ENCODE measurements around the gene KCNMA1. TPM values are rescaled to one million over a fixed set of nuclear protein-coding genes. Genes with fewer than 3 reads are reported as not detected.

The KCNMA1 gene
- total RNA-seq, 4 donors from 2014 or later = 10.1 to 32.6 (median 20.1) TPM

DNA sequence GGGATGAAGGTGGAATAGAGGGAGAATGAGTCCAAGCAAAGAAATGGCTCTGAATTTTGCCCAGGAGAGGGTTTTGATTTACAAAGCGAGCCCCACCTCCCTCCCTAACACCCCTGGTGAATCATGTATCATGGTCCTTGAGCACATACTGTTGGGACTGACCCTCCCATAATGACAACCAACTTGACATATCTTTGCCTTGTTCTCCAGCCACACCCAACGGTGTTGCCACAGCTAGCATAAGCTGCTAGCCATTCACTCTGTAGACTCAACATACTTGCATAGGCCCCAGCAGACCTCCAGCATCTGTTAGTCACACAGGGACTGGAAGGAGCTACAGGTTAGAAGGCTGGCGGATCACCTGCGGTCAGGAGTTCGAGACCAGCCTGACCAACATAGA is 538.5 kb downstream of the KCNMA1 start:
- DNase-seq (ENCODE audit: low spot score) = no peak
- no peak for ATAC-seq (ENCODE audit: low FRiP score)
- TF ChIP-seq, protein P1, sequence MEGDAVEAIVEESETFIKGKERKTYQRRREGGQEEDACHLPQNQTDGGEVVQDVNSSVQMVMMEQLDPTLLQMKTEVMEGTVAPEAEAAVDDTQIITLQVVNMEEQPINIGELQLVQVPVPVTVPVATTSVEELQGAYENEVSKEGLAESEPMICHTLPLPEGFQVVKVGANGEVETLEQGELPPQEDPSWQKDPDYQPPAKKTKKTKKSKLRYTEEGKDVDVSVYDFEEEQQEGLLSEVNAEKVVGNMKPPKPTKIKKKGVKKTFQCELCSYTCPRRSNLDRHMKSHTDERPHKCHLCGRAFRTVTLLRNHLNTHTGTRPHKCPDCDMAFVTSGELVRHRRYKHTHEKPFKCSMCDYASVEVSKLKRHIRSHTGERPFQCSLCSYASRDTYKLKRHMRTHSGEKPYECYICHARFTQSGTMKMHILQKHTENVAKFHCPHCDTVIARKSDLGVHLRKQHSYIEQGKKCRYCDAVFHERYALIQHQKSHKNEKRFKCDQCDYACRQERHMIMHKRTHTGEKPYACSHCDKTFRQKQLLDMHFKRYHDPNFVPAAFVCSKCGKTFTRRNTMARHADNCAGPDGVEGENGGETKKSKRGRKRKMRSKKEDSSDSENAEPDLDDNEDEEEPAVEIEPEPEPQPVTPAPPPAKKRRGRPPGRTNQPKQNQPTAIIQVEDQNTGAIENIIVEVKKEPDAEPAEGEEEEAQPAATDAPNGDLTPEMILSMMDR (IDR thresholded peaks at IDR 0.05) = no peak

DNA sequence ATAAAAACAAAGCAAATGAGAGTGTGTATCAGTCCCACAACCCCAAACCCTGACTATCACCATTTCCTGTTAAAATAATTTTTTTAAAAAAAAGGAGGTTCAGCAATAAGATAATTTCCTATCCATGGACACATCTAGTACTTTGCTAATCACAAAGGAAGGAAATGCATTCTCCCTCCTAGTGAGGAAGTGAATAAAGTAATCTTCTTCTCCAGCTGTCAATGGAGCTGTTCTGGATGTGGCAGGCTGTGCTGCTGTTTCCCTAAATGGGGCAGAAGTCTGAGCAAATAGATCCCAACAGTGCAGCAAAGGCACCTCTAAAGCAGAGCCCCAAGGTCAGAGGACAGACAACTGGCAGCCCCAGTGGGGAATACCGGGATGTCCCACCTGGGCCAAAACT is 540.0 kb downstream of the KCNMA1 start:
- no peak for DNase-seq (ENCODE audit: low spot score)
- TF ChIP-seq, protein P1 (IDR thresholded peaks at IDR 0.05) = no peak
- ATAC-seq (ENCODE audit: low FRiP score) = no peak

DNA sequence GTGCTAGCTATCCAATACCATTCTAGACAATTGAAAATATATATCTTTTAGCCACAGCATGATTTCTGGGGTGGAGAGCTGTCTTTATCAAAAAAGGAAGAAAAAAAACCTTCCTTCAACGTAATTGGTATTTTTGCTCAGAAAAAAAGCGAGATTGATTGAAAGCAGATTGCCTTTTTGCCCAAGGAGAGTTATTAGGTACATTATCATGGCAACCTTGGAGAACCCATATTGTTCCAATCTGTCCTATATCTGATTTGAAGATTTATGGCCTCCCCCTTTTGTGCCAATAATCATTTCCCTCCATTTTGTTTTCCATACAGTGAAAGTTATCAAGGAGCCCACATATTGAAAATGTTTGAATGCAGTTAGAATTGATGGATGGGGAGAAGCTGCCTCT is 544.5 kb downstream of the KCNMA1 start:
- TF ChIP-seq, protein P1 (IDR thresholded peaks at IDR 0.05) = no peak

DNA sequence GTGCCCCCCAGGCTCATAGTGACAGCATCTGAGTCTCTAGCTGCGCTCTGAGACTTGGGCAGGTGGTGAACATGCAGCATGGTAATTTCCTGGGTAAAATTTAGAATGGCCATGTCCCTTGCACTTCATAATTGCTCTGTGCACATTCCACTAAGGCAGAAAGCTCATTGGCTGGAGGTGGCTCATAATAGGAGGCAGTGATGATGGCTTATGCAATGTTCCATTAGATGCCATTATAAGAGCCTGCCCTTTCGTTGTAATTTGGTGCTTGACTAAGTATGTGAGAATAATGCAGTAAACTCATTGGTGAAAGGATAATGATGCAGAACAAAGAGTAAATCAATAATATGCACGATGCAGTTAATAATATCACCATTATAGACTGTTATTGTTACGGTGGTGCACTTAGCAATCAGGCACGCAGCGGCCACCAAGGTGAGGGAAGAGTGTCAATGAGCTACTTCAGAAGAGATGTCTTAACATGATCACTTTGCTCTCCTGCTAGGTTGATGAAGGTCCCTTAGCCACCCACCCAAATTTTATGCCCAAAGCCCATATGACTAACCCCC is 545.9 kb downstream of the KCNMA1 start:
- TF ChIP-seq, protein P1 (IDR thresholded peaks at IDR 0.05) = no peak
- no peak for ATAC-seq (ENCODE audit: low FRiP score)
- DNase-seq (ENCODE audit: low spot score) = no peak

More for the DNA sequence above, 544.5 kb downstream of the KCNMA1 start:
- no peak for ATAC-seq (ENCODE audit: low FRiP score)
- DNase-seq (ENCODE audit: low spot score) = no peak

DNA sequence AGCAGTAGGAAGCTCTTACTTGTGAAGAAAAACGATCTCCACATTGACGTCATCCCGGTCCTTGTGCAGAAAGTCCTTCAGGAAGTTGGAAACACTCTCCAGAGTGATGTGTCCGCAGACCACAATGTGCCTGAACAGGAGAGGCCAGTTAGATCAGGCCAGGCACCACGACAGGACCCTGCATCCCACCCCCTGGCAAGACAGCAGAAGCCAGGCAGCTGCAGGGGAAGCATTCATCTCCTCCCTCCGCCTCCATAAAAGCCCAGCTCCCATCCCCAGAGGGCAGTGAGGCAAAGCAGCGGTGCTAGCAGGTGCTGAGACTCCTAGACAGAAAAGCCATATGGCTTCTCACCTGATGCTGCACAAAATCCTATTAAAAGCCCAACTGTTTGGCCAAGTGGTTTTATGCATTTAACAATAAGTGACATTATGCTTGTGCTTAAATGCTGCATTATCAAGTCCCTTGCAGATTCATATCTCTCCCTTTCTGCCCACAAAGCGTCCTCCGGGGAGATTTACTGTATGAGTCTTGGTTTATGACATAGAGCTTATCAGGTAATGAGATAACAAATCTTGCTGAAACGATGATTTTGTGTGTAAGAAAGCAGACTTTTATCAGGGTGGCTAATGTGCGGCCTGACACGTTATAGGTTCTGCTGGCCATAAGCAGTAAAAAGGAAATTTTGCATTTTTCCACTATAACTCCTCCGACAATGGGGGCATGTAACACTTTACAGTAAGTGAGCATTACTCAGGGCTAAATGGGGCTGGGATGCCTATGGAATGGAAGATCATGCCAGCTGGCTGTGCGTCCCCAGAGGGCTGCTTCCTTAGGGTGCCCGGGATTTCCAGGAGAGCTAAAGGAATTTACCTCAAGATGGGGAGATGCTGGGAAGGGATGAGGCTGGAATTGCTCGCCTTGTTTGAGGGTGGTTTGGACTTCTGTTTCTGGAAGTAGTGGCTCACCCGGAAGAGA is 546.9 kb downstream of the KCNMA1 start:
- no peak for DNase-seq (ENCODE audit: low spot score)
- TF ChIP-seq, protein P1 (IDR thresholded peaks at IDR 0.05) = no peak
- ATAC-seq (ENCODE audit: low FRiP score) = no peak

DNA sequence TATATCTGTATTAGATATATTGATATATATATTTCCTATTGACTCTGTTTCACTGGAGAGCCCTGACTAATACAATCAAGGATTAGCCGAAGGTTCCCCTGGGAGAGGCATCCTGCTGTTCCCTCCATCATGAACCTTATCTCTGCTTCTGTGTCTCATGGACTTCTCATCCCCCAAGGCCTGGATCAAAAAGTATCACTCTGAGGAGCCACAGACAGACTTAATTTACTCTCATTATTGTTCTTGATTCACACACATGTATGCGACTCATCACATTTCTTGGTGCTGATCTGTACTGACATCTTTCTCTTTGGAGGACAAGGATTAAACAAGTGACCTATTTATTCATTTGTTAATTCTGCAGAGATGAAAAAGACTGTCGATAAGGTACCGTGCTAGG is 550.2 kb downstream of the KCNMA1 start:
- no peak for ATAC-seq (ENCODE audit: low FRiP score)
- no peak for DNase-seq (ENCODE audit: low spot score)
- TF ChIP-seq, protein P1 (IDR thresholded peaks at IDR 0.05) = no peak
